GM12873 (cell line): ENCODE measurements around the gene DPT.

ENCODE experiments used
- TF ChIP-seq, protein P1 (sequence below): IDR thresholded peaks from 2 replicates; pipeline ENCODE4 v1.5.1; 2012; ENCODE audit warnings: low read depth, mild to moderate bottlenecking, moderate library complexity, low read length, control low read depth; ENCODE audit not compliant: insufficient read depth; ENCODE audit errors: missing control alignments

The DPT gene

DNA sequence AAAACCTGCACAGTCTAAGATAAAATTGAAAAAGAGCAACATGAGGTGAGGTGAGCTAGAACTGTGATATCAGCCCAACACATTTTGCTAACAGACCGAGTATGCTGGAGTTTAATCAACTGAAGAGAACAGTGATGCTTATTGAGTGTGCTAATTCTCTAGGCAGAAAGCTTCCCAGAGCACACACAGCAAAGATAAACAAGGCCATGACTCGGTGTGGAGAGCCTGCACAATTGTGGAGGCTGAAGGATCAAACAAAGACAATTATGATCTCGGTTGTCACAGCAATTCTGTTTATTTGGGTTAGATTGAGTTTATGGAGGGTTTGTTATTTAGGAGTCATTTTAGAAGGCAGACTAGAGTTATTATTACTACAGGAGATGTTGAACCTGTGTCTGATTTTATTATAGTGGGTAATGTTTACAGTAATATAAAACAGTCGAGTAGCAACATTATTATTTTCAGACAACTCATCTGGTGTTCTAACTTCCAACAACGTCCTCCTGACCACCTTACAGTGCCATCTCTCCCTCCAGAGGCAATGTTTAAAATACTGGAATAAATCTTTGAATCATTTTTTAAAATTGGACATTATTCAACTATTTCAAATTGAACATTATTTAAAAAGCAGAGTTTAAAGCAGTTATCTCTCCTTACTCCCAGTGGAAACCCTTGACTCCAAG lies 40.2 kb downstream of the DPT start:
- TF ChIP-seq, protein P1, sequence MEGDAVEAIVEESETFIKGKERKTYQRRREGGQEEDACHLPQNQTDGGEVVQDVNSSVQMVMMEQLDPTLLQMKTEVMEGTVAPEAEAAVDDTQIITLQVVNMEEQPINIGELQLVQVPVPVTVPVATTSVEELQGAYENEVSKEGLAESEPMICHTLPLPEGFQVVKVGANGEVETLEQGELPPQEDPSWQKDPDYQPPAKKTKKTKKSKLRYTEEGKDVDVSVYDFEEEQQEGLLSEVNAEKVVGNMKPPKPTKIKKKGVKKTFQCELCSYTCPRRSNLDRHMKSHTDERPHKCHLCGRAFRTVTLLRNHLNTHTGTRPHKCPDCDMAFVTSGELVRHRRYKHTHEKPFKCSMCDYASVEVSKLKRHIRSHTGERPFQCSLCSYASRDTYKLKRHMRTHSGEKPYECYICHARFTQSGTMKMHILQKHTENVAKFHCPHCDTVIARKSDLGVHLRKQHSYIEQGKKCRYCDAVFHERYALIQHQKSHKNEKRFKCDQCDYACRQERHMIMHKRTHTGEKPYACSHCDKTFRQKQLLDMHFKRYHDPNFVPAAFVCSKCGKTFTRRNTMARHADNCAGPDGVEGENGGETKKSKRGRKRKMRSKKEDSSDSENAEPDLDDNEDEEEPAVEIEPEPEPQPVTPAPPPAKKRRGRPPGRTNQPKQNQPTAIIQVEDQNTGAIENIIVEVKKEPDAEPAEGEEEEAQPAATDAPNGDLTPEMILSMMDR, result no peak

DNA sequence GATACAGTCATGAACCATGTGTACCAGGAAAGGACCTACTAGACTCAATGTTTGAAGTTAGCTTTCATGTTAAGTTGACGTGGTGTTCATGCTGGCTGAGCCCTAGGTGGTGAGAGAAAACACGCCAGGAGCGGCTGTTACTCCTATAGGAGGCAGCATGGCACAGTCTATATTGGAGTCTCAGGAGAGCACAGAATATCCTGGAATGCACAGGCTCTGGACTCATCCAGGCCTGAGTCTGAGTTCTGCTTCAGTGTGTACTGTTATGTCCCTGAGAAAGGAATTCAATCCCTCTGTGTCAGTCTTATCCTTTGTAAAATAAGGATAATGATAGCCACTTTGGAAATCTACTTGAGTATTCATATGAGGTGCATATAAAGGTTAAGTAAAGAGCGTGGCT lies 41.2 kb downstream of the DPT start:
- TF ChIP-seq, protein P1, result no peak

DNA sequence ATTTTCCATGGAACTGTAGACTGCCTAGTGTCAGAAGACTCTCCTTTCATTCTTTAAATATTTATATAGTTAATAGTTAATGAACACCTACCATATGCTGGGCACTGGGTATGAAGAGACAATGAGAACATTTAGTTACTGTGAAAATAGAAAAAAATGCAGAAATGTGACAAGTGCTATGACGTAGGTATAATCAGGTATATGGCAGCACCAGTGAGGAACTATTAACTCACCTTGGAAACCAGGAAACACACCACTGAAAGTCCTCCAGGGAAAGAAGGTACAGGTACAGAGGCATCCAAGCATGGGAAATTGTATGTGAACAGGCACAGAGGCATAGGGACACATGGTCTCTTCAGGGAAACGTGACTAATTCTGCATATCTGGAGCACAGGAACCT lies 42.3 kb downstream of the DPT start:
- TF ChIP-seq, protein P1, result no peak

DNA sequence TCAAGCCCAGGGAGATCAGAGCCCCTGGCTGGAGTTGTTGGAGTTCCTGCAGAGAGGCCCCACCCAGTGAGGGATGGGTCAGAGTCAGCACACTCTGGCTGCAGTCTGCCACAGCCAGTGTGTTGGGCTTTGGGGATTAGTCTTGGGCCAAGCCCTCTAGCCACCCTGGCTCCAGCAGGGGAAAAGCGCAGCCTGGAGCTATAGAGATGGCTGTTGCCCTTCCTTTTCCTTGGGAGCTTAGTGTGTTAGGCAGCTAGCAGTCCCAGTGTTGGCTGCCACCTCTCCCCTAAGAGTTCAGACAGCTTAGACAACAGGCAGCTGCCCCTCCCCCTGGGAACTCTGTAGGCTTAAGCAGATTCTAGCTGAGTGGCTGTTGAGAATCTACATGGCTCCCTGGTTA lies 45.1 kb downstream of the DPT start:
- TF ChIP-seq, protein P1, result no peak

DNA sequence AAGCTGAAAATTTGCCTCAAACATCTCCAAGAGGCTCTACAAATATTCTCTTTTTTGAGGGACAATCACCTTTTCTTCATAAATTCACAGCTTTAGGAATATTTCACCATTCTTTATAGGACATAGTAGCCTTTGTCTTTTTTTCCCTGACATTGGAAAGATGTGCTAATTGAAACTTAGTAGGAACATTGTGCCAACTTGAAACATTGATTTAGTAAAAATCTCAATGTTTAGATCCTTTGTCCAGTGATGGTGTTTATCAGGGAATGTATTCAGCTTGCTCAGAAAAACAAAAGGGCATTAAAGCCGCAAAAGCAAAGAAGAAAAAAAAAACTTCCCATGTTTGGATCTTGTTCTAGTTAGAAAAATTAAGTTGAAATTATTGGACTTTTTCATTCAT lies 52.1 kb downstream of the DPT start:
- TF ChIP-seq, protein P1, result no peak

DNA sequence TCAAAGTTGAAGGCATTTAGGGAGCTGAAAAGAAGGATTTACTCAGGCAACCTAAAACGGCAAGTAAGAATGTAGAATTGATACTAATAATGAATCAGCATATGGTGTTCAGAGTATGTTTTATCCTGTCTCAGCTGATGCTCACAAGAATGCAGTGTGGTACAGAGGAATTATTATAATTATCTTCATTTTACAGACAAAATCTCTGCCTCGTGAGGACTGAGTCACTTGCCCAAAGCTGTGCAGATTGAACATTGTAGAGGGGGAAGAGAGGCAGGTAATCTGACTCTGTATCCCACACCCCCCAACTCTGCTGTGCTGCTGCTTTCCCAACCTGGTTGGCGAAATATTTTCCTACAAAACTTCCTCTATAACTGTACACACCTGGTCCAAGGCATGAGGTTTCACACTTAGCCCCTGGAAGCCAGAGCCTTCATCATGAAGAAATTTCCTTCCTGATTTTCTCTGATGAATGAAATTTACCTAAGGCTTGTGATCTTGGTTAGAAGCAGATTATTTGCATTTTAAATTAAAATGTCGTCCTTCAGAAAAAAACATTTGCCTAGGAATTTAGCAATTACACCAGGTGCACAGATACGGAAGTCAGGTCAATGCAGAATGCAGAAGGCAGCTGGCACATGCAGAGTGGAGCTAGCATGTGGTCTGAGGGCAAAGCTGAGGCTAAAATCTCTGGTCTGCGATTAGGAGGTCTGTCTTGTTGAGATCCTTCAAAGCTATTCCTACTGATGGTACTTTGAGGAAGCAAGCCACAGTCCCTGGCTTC lies 52.8 kb downstream of the DPT start:
- TF ChIP-seq, protein P1, result no peak

DNA sequence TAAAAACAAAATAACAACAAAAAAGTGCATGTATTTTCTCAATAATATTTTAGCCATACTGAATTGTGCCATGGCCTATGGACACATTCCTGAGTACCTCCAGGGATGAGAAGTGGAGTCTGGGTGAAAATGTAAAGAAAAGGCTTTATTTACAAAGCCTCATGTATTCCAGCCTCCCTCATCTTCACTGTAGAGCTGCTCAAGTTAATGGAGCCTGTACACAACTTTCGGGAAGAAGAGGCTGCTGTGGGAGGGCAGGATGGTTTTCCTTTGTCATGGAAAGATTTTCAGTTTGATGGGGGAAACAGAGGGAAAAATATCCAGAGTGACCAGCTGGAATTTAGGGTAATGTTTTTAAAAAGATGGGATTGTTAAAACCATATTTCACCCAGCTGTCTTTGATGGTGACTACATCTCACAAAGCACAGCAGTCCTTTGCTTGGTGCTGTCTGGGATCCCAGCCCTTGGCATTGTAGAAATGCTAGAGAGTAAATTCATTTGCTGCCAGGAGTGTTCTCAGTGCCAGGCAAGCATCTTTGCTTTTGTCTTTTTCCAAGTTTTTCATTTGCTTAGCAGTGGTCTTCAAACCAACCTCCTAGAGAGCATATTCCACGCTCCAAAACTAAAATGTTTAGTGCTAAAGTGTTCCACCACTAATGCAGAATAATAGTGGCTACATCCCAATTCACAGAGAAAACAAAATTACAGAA lies 54.9 kb downstream of the DPT start:
- TF ChIP-seq, protein P1, result no peak
